ENCODE results near the gene GNAL. TPM values are rescaled to one million over a fixed set of nuclear protein-coding genes. Genes with fewer than 3 reads are reported as not detected.
"Not testable (repeated sequence)": the region's sequence is repeated elsewhere in the genome, so short reads cannot be mapped to it uniquely, and the experiment has no call there.

The GNAL gene
- total RNA-seq, 1 experiment from 2014 or later = 24.0 TPM

- peaks cover 2% of the 10 kb centered on the region; the same call in 1 of the 2 replicates for H3K27me3 Mint-ChIP-seq (ENCODE audit: low read depth)
- Histone ChIP-seq H4K91ac (ENCODE audit: insufficient read length, low read depth, low read length) (peak overlapping the region; percentile 10), H4K8ac (replicated peaks; ENCODE audit: insufficient read length, low read depth, low read length) (no peak overlapping the region), H3K23me2 (ENCODE audit: insufficient read length, low read depth, low read length, poor library complexity, severe bottlenecking) (peaks cover 10% of the 10 kb centered on the region), H2BK15ac (ENCODE audit: low read depth, low read length) (0 out of 2 replicates have a peak overlapping the region, but pooled peaks have one; percentile 65), H3K18ac (ENCODE audit: insufficient read length, low read depth, low read length) (peak overlapping the region; percentile 76), H2BK20ac (ENCODE audit: low read depth, low read length, poor library complexity, severe bottlenecking) (no peak overlapping the region), H3K9me3 (ENCODE audit: control insufficient read depth, low read depth, low read length) (no peaks in the 10 kb centered on the region), H3K27ac (ENCODE audit: insufficient read length, low read depth, low read length) (peak overlapping the region; percentile 43), H2BK12ac (ENCODE audit: insufficient read length, low read depth, low read length) (no peak overlapping the region), H3K4me1 (ENCODE audit: insufficient read depth, low read length) (no peaks in the 10 kb centered on the region; the same call in 1 of the 2 replicates), H3K79me2 (ENCODE audit: insufficient read depth, low read length) (peaks cover 18% of the 10 kb centered on the region; the same call in 1 of the 2 replicates), H3K9ac (ENCODE audit: extremely low read depth, insufficient read length, low read length) (peak overlapping the region; percentile 94), H3T11ph (ENCODE audit: low read length) (no peak overlapping the region), H3K4ac (ENCODE audit: low read depth, low read length) (no peak overlapping the region), H3K56ac (ENCODE audit: insufficient read length, low read depth, low read length) (no peak overlapping the region), H2BK5ac (ENCODE audit: insufficient read length, low read length) (peak overlapping the region; percentile 1), H2BK120ac (ENCODE audit: low read depth, low read length, poor library complexity, severe bottlenecking) (no peak overlapping the region), H4K20me1 (ENCODE audit: control insufficient read depth, insufficient read depth, insufficient read length) (no peaks in the 10 kb centered on the region), H3K79me1 (ENCODE audit: insufficient read depth, low read depth, low read length, poor library complexity, severe bottlenecking) (no peaks in the 10 kb centered on the region), H3K23ac (ENCODE audit: insufficient read length, low read depth, low read length) (no peak overlapping the region), H2AK5ac (ENCODE audit: insufficient read length, low read length) (no peak overlapping the region), H3K27me3 (ENCODE audit: insufficient read depth, low read length) (no peaks in the 10 kb centered on the region), H3K4me2 (ENCODE audit: insufficient read depth, insufficient read length, low read length) (peak overlapping the region; percentile 94), H4K5ac (ENCODE audit: insufficient read length, low read depth, low read length) (peak overlapping the region; percentile 14), H2AFZ (ENCODE audit: low read length) (no peak overlapping the region), H3K14ac (ENCODE audit: insufficient read depth, low read length) (peak overlapping the region; percentile 93)
- peaks cover 2 to 4% (median 2%) of the 10 kb centered on the region in 3 experiments; a peak in 3 of 7 replicates for H3K36me3 Mint-ChIP-seq (ENCODE audit: insufficient read depth in 1 of 3, low read depth in 3 of 3)
- TF ChIP-seq CTCF (conservative IDR thresholded peaks at IDR 0.05) = no peak
- peak overlapping the region; percentile 100 for H3K4me3 Mint-ChIP-seq
- peak overlapping the region; percentile 99 to 100 (median 100) for H3K27ac Mint-ChIP-seq
- peaks cover 27 to 29% of the 10 kb centered on the region in 2 experiments for H3K4me1 Mint-ChIP-seq
- no peaks in the 10 kb centered on the region; a peak in 1 of 5 replicates for H3K9me3 Mint-ChIP-seq
- no peak for DNase-seq
- no CpG with 5 or more reads among the region's 23 CpGs for WGBS (ENCODE audit: extremely low coverage, insufficient read length, low lambda C conversion rate)
Observed at GRCh38 chr18:11851806-11852337, 162.8 kb downstream of the GNAL start.

- H3K9me3 Mint-ChIP-seq; H3T11ph ChIP-seq (ENCODE audit: low read length); H3K36me3 Mint-ChIP-seq (ENCODE audit: insufficient read depth in 1 of 3, low read depth in 3 of 3); H3K4me3 Mint-ChIP-seq; H2BK12ac ChIP-seq (ENCODE audit: insufficient read length, low read depth, low read length); H3K23ac ChIP-seq (ENCODE audit: insufficient read length, low read depth, low read length); H3K27me3 Mint-ChIP-seq (ENCODE audit: low read depth); H2BK15ac ChIP-seq (ENCODE audit: low read depth, low read length); H3K4me1 ChIP-seq (ENCODE audit: insufficient read depth, low read length); H4K5ac ChIP-seq (ENCODE audit: insufficient read length, low read depth, low read length); H3K4me2 ChIP-seq (ENCODE audit: insufficient read depth, insufficient read length, low read length); H2AFZ ChIP-seq (ENCODE audit: low read length); H2BK120ac ChIP-seq (ENCODE audit: low read depth, low read length, poor library complexity, severe bottlenecking); H4K91ac ChIP-seq (ENCODE audit: insufficient read length, low read depth, low read length); H3K79me1 ChIP-seq (ENCODE audit: insufficient read depth, low read depth, low read length, poor library complexity, severe bottlenecking); H2AK5ac ChIP-seq (ENCODE audit: insufficient read length, low read length); H3K9ac ChIP-seq (ENCODE audit: extremely low read depth, insufficient read length, low read length); H3K9me3 ChIP-seq (ENCODE audit: control insufficient read depth, low read depth, low read length); H3K27ac ChIP-seq (ENCODE audit: insufficient read length, low read depth, low read length); H3K4ac ChIP-seq (ENCODE audit: low read depth, low read length); H3K14ac ChIP-seq (ENCODE audit: insufficient read depth, low read length); H3K27me3 ChIP-seq (ENCODE audit: insufficient read depth, low read length); H3K23me2 ChIP-seq (ENCODE audit: insufficient read length, low read depth, low read length, poor library complexity, severe bottlenecking); H3K18ac ChIP-seq (ENCODE audit: insufficient read length, low read depth, low read length); H4K8ac ChIP-seq (replicated peaks; ENCODE audit: insufficient read length, low read depth, low read length); H2BK20ac ChIP-seq (ENCODE audit: low read depth, low read length, poor library complexity, severe bottlenecking); H4K20me1 ChIP-seq (ENCODE audit: control insufficient read depth, insufficient read depth, insufficient read length); H3K56ac ChIP-seq (ENCODE audit: insufficient read length, low read depth, low read length); H2BK5ac ChIP-seq (ENCODE audit: insufficient read length, low read length); DNase-seq: not testable (repeated sequence)
- H3K4me1 Mint-ChIP-seq = peaks cover 50 to 56% of the 10 kb centered on the region in 2 experiments
- no CpG with 5 or more reads among the region's 6 CpGs for WGBS (ENCODE audit: extremely low coverage, insufficient read length, low lambda C conversion rate)
- H3K27ac Mint-ChIP-seq = peak overlapping the region; percentile 63 to 91 (median 88); a peak in 6 of 7 replicates
- H3K79me2 ChIP-seq (ENCODE audit: insufficient read depth, low read length) = peaks cover 18% of the 10 kb centered on the region; the same call in 1 of the 2 replicates
Observed at GRCh38 chr18:11854554-11854953, 165.5 kb downstream of the GNAL start.
